ENCODE results near the gene TUG1.

Gene TUG1

DNA sequence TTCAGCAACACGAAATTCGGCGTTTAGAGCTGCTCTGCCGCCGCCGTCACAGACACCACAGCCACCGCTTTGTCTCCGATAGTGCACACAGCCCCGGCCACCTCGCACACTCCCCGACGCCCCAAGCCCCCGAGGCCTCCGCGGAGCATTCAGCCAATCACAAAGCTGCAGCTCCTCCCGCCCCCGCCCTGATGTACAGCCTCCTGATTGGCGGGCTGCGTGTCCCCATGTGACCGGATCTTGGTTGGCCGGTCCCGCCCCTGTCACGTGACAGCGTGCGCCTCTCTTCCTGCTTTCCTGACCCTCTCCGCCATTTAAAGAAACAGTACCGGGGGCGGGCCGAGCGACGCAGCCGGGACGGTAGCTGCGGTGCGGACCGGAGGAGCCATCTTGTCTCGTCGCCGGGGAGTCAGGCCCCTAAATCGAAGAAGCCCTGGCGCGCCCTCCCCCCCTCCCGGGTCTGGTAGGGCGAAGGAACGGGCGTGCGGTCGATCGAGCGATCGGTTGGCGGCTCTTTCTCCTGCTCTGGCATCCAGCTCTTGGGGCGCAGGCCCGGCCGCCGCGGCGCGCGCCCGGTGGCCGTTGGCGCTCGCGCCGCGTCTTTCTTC lies at the start of gene TUG1:
Gene TUG1 (plus strand): TSS at position 342 of the 608 bp plus-strand sequence.
- peak; percentile 64 for DNase-seq

DNA sequence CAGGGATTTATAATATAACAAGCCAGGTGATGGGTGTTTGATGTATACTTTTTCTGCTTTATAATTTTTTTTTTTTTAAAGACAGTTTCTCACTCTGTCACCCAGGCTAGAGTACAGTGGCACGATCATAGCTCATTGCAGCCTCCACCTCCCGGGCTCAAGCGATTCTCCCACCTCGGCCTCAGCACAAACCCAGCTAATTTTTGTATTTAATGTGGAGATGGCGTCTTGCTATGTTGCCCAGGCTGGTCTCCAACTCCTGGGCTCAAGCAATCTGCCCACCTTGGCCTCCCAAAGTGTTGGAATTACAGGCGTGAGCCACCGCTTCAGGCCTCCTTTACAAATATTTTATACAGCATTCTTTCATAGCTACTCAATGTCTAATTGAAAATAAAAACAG lies 49.1 kb upstream of the TUG1 start:
- DNase-seq, result no peak

DNA sequence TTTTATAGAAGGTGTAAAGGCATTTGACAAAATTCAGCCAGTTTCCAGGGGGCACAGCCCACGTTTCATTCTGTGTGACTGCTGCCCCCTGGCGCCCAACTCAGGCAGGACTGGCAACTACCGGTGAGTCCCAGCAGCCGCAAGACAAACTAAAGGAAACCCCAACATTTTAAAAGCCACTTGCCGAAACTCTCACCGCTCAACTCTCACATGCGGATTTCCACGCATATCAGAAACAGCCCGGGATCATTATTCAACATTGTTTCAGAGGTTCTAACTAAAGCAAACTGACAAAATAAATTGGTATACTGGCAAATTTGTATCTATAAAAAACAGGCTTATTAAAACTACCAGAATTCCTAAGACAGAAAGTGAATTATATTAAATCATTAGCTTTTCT lies 48.7 kb upstream of the TUG1 start:
- DNase-seq, result no peak

- DNase-seq, result no peak
These were observed 48.0 kb upstream of the TUG1 start for GRCh38 chr22:30921108-30921507.

DNA sequence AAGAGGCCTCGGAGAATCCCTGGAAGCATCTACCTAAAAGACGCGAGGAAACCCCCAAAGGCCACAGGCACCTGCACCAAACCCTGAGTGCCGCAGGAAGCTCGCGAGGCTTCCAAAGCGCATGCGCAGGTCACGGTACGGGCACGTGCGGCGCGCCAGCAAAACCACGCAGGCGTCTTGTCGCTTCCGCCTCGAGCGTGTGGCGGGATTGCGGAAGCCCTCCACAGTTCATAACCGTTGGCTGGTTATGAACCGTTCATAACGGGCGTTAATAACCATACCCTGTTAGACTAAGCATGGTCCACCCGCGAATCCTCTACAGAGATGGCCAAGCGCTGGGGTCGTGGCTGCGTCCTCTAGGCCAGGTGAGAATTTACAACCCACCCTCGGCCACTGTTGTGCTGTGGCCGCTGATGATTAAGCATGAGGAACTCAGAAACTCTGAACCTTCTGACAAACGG lies 46.9 kb upstream of the TUG1 start:
- no peak for DNase-seq

DNA sequence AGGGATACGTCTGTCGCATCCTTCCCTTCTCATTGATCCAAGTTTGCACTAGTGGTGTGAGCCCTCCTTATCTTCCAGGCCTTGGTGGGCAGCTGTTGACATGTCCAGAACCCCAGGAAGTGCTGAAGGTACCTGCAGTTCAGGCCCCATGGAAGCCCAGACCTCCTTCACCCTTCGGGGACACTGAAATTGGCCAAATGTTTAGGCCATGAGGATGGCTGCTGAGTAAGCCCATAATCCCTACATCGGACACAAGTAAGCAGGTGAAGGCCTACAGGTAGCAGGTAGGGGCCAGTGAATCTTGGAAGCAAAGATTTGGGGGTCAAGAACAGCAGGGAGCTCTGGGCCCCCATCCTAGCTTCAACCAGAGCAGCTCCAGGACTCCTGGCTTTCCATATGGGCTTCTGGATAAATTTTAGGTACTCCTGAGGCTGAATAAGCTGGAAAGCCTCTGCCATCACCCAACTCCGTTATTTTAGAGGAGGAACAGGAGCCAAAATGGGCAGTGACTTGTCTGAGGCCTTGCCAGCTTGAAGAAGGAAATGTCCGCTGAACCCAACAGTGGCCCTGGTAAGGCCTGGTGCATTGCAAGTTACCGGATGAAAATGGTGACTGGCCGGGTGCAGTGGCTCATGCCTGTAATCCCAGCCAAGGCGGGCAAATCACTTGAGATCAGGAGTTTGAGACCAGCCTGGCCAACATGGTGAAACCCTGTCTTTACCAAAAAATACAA lies 45.7 kb upstream of the TUG1 start:
- no peak for DNase-seq

DNA sequence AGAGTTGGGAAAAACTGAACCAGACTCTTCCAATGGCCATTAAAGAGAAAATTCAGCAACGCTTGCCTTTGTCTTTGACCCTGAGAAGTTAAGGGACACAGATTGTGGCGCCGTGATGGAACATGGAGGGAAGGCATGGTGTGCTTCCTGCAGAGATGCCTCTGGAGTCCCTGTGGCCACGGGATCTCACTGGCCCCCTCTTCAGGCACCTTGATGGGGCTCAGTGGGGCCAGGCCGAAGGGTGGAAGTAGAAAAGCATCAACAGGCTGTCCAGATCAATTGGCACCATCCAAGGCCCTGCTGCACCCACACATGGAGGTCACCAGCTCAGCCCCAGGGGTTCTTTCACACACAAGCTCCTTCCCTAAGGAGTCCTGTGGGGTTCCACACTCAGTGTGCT lies 43.4 kb upstream of the TUG1 start:
- no peak for DNase-seq

DNA sequence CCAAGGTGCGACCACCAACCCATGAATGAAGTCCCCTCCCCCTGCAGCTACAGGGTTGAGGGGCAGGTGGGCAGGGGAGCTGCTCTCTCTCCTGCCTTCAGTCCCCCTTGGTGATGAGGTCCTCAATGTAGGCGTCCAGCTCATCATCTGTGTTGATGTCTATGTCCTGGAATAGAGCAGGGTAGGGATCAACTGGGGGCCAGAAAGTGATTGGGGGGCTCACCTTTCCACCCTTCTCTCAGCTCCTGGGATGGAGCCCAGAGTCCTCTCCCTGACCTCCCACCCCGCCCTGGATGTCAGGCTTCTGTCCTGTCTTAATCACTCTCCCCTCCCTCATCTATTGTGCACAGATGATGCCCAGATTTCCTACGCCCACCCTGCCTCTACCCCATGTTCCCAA lies 42.4 kb upstream of the TUG1 start:
- DNase-seq, result no peak

DNA sequence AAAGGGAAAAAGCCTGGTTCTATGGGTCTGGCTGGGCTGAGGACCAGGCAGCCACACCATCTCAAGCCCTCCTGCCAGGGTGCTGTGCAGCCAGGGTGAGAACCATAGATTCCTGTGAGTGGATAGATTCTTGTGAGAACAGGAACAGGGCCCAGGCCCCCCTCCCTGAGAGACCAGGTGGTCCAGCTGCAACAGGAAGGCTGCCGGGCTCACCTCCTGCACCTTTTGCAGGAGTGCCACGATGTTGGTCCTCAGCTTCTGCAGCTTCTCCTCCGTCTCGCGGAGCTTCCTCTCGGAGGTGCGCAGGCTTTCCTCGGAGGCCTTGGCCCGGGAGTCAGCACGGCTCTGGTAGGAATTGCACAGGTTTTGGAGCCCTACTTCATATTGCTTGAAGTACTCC lies 41.3 kb upstream of the TUG1 start:
- no peak for DNase-seq

DNA sequence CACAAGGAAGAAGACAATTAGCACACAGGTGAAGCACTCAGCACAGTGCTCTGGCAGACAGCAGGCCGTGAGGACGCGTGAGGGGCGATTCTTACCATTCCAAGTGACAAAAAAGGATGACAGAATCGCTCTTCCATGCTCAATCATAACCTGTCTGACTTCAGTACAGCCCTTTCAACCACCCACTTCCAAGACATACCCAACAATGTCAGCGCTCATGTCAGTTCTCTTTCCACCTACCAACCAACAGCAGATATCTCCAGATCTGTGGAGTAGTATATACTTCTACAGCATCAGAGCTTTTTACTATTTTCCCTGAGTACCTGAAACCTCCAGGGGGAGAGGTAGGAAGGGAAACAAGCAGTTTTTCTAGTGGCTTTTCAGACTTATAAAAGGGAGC lies 40.7 kb upstream of the TUG1 start:
- DNase-seq, result no peak

DNA sequence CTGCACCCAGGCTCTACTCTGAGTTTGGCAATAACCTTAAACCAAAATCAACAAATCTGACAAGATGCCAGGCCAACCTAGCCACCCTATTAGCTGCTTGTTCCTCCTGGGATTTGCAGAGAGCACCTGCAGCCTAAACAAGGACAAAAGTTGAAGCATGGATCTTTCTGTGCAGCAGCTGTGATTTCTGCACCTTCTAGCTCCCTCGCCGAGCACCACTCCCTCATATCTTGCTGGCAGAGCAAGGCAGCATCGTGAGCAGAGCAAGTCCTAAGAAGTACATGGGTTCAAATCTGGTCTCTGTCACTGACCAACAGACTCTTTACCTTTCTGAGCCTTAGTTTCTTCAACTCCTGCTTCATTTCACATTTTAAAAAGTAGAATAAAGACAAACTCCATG lies 38.8 kb upstream of the TUG1 start:
- DNase-seq, result no peak

DNA sequence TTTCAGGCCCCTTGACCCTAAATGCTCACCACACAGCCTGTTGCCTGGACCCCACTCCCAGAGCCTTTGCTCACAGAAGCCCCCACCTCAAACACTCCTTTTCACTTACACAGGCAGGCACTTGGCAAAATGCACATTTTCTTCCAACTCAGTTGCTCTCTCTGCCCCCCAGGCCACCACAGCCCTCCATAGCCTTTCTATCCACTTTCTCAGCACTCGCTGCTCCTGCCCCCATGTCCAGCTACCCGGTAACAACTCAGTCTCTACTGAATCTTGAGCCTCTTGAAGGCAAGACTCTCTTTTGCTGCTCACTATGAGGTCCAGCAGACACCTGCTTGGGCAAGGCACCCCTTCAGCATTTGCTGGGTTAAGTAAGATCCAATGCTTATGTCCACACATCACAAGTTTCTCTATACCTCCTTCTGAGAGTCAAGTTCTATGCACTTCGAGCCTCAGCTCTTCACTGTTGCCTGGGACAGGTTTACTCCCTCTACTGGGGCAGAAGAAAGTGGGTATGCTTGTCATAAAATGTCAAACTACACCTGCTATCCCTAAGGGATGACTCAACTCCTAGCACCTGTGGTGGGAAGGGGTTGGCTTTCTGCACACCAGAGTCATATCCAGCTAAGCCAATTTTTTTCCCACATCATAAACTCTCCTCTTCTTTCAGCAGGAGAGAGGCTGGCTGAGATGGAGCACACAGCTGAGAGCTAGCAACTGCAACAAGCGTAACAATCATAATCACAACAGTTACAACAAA lies 37.3 kb upstream of the TUG1 start:
- DNase-seq, result no peak

GRCh38 chr22:30932661-30933060 lies 36.4 kb upstream of the TUG1 start:
- DNase-seq, result no peak

DNA sequence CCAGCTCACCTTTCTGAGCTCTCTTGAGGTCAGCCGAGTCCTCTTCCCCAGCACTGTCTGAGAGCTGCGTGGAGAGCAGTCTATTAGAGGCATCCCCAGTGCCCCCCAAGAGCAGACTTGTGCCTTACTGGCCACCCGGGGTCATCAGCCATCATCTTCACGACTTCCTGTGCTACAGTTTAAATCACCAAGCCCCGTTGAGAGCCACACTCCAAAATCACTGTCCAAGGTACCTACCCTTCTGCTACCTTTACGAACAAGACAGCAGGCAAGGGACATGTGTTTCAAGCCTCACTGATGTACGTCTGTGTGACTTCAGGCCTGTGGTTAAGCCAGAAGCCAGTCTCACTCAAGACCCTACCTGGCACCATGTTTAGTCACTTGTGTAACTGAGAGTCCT lies 35.6 kb upstream of the TUG1 start:
- DNase-seq, result no peak

DNA sequence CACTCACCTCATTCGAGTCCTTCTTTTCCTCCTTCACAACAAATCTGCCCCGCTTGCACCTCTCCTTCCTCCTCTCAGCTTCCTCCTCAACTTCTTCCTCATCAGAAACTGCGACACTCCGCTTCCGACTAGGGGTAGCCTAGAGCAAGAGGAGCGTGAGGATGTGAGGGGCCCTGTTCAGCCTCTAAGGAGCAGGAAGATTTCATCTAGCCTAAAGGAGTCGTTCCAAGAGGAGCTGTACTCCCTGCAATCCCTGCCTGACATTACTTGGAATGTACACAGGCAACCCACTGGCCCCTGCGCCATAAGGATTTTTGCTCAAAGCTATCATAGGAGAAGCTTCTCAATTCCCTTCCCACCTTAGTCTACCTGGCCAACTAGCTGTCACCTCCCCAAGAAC lies 35.0 kb upstream of the TUG1 start:
- DNase-seq, result no peak

DNA sequence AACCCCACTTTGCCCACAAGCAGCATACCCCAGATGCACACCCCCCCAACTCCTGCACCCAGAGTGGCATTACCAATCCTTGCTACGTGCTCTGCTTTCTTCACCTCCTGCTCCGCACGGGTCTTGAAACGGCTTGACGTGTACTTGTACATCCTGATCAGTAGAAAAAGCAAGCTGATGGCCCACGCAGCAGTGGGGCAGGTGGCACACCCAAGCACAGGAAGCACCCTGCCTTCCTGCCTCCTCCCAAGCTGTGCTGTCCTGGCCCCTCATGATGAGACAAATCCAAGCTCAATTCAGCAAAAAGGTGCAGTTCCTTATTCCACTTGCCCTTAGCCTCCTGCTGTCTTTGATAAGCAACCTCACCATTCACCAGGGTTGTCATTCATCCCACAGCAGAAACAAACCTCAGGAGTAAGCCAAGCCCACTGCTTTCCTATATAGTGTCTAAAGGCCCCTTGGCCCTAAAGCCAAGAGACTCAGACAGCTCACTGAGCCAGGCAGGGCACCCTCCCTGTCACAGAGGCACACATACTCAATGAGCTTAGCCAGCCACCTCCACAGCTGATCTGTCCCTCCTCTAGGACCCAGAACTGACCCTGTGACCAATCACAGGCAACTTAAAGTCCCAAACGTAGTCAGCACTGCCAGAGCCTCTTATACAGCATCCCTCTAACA lies 28.2 kb upstream of the TUG1 start:
- DNase-seq, result no peak

GRCh38 chr22:30941363-30941740 lies 27.7 kb upstream of the TUG1 start:
- DNase-seq, result no peak

DNA sequence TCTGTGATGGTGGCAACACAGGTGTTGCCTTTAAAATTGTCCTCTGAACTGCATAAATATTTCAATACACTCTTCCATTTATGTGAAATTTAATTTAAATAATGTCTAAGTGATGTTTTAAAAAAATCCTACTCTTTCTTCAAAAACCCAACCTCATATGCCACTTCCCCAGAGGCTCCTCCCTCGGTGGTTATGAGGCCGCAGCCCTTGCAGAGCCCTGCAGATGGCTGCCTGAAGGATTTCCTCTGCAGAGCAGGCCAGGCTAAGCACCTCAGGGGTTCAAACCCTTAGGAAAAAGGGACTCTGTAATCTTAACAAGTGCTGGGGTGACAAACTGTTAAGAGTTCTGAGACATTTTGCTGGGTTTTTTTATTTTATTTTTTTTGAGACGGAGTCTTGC lies 25.7 kb upstream of the TUG1 start:
- no peak for DNase-seq

DNA sequence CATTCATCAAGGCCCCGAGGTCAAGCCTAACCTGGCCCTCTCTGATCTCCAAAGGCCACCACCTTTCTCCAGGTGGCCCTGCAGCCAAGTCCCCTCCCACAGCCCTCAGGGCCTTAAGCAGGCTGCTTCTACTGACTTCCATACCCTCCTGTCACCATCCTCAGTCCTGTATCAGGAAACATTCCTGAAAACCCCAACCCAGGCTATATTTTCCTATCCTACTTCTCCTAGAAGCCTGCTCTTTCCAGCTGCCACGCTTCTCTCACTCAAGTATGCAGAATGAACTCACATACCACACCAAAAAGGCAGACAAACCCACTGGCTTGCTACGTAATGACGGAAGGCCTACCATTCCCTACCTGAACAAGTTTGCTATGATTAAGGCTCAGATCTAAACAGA lies 24.1 kb upstream of the TUG1 start:
- DNase-seq, result no peak

DNA sequence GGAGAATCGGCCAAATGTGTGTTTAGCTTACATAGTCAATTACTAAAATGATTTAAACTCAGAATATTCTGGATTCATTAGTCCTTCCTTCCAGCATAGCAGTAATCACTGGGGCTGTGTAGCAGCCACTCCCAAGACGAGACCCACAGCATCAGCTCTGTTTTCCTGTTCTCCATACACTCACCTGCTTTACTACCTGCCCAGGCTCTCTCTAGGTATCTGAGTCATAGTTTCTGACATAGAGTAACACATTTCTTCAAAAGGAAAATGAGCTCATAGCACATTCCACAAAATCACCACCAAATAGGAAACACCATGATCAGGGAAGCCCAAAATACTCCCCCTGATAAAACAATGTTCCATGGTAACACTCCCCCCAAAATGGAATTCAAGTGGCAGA lies 23.4 kb upstream of the TUG1 start:
- no peak for DNase-seq

- no peak for DNase-seq
These were observed 22.7 kb upstream of the TUG1 start for GRCh38 chr22:30946354-30946753.

DNA sequence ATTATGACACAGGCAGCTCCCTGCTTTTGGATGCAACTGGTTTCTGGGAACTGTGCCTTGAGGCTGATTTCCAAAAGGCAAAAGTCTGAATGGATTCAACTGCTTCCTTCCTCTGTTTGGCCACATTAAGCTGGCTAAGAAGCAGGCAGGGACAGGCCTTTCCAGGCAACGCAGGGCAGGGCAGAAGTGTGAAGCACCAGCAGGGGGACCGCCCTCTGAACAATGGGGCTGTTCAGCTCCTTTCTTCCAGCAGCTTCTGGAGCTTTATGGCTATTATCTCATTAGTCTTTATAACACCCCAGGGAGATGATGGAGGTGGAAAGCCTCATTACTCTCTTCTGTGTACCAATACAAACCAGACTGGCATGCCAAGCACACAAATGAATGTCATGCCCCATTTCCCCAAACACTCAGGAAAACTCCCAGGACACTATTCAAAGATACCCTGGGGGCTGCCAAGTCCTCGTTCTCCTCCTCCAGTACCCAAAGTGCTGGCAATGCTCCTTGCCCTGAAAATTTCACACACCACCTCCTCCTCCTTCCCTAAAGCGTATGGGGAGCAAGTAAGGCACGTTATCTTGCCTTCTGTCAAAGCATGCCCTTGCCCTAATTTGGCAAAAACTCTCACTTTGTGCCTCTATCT lies 21.8 kb upstream of the TUG1 start:
- no peak for DNase-seq

DNA sequence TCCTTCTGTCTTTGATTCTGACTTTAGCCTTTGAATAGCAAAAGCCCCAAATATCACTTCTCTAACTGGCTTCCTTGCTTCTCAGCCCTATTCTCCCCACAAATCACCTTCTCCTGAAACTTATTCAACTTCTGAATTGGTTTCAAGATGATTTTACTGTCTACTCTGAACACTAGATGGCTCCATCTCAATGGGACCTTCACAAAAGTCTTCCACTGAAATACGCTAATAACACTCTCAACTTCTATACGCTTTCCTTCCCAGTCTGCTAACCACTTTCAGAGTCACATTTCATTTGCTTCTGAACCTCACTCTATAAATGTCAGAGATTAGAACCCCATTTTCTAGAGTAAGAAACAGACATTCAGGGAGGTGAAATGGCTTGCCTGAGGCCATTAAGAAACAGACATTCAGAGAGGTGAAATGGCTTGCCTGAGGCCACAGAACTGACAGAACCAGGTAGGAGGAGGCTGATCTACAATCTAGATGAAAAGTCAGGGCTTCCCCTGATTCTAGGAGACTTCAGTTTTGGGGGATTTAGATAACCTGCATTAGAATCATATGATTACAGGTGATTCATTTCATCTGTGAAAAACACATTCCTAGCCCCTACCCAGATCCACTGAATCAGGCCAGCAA lies 21.1 kb upstream of the TUG1 start:
- no peak for DNase-seq
